Calu3 (cell line): ENCODE measurements around the gene SETD4. TPM values are rescaled to one million over a fixed set of nuclear protein-coding genes. Genes with fewer than 3 reads are reported as not detected.

Source experiments
- BruUV-seq: library from RNA; stranded (reverse); fragments of 400-500 nt; replicated peaks from 2 replicates; lab custom pipeline; 2021; lab: Mats Ljungman, UMichigan
- CTCF ChIA-PET: fragments of 300-600 bp; sonication (Branson Sonifier 250); formaldehyde crosslinking; loops from one replicate; lab custom pipeline; 2022; ENCODE audit warnings: antibody characterized with exemption; lab: Charles Lee
- DNase-seq: peaks from one replicate; pipeline ENCODE4 v3.0.0; 2022
- H3K27ac Mint-ChIP-seq: one replicate; pipeline ENCODE4 v1.8.0; 2022; ENCODE audit warnings: mixed read lengths; ENCODE audit not compliant: unreplicated experiment
- H3K27me3 Mint-ChIP-seq: one replicate; pipeline ENCODE4 v1.8.0; 2022; ENCODE audit warnings: mixed read lengths; ENCODE audit not compliant: unreplicated experiment
- H3K36me3 Mint-ChIP-seq: one replicate; pipeline ENCODE4 v1.8.0; 2022; ENCODE audit warnings: mild to moderate bottlenecking, moderate library complexity, mixed read lengths; ENCODE audit not compliant: insufficient read depth, unreplicated experiment
- H3K4me1 Mint-ChIP-seq: one replicate; pipeline ENCODE4 v1.8.0; 2022; ENCODE audit warnings: mild to moderate bottlenecking, low read depth, mixed read lengths; ENCODE audit not compliant: unreplicated experiment
- H3K4me3 Mint-ChIP-seq: one replicate; pipeline ENCODE4 v1.8.0; 2022; ENCODE audit warnings: mild to moderate bottlenecking, low read depth, moderate library complexity, mixed read lengths; ENCODE audit not compliant: unreplicated experiment
- H3K9me3 Mint-ChIP-seq: one replicate; pipeline ENCODE4 v1.8.0; 2022; ENCODE audit warnings: low read depth, mixed read lengths; ENCODE audit not compliant: unreplicated experiment
- intact Hi-C: fragments of 100-400 bp; cut with micrococcal nuclease; formaldehyde crosslinking; loops from one replicate; pipeline ENCODE4 v1.10.0; 2022; ENCODE audit not compliant: unreplicated experiment
- total RNA-seq: library from RNA; stranded (reverse); gene quantifications from 2 replicates; pipeline ENCODE4 v1.2.3, GENCODE V29; 2022
- TF ChIP-seq, protein P1 (sequence below): fragments of 200-600 bp; IDR thresholded peaks from one replicate; pipeline ENCODE4 v1.8.0; 2022; ENCODE audit warnings: antibody characterized with exemption; ENCODE audit not compliant: unreplicated experiment

The SETD4 gene
- total RNA-seq, 1 experiment from 2014 or later, result 24.7 TPM

DNA sequence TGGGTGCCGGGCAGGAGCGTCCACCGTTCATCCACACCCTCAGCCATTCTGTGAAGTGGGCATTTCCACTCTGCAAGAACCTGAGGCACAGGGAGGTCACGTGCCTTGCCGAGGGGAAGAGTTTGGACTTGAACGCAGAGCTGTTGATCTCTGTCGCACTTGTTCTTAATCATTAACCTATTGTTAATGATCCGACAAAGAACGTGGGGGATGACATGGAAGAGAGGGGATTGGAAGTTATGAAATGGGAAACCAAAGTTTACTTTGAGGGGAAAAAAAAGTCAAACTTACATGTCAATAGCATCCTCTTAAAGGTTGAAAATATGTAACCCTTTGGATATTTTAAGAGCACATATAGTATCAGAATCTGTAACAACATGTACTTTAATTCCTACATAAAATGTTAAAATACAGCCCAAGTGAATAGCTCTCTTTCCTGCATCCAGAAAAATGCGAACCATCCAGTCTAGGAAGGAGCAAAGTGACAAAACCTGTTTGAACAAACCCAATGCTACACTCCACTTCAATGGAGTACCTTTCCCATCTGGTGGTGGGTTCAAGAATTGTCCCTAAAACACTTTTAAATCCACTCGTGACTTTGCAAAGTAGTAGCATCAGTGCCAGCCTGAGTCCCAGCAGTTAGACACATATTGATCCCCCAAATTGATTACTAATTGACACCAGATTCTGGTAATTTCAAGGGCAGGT, 75.5 kb downstream of the SETD4 start:
- peak; percentile 34 for DNase-seq
- peaks cover 20% of the 10 kb centered on the region for H3K4me1 Mint-ChIP-seq
- H3K36me3 Mint-ChIP-seq, result no peaks in the 10 kb centered on the region
- intact Hi-C loops, result no loop called here
- peak overlapping the region; percentile 45 for H3K4me3 Mint-ChIP-seq
- CTCF ChIA-PET, result interaction anchor here (0.6 to 1.5 kb wide), 4 partner anchors 10 to 333 kb away, joined by 3 to 8 read pairs (median 4); no protein-coding TSS in a partner anchor
- TF ChIP-seq, protein P1, sequence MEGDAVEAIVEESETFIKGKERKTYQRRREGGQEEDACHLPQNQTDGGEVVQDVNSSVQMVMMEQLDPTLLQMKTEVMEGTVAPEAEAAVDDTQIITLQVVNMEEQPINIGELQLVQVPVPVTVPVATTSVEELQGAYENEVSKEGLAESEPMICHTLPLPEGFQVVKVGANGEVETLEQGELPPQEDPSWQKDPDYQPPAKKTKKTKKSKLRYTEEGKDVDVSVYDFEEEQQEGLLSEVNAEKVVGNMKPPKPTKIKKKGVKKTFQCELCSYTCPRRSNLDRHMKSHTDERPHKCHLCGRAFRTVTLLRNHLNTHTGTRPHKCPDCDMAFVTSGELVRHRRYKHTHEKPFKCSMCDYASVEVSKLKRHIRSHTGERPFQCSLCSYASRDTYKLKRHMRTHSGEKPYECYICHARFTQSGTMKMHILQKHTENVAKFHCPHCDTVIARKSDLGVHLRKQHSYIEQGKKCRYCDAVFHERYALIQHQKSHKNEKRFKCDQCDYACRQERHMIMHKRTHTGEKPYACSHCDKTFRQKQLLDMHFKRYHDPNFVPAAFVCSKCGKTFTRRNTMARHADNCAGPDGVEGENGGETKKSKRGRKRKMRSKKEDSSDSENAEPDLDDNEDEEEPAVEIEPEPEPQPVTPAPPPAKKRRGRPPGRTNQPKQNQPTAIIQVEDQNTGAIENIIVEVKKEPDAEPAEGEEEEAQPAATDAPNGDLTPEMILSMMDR, result no peak
- no TSS peak for BruUV-seq
- peak overlapping the region; percentile 39 for H3K27ac Mint-ChIP-seq
- H3K9me3 Mint-ChIP-seq, result no peaks in the 10 kb centered on the region
- no peaks in the 10 kb centered on the region for H3K27me3 Mint-ChIP-seq

Other genes with a start within 250 kb of the SETD4 start
- 57.8 and 72.2 TPM in 2 replicates for gene CBR1, start 9.5 kb upstream of the SETD4 start, total RNA-seq
- gene CBR3, start 74.6 kb upstream of the SETD4 start, total RNA-seq, result 2.8 and 3.1 TPM in 2 replicates
- gene DOP1B, start 96.3 kb upstream of the SETD4 start, total RNA-seq, result 7.1 and 10.3 TPM in 2 replicates